Right forelimb (tissue), 1 donor: ENCODE results near the gene ERAP2.

ENCODE experiments used
- DNase-seq: peaks from one replicate; pipeline ENCODE4 v3.0.0-alpha.2; 2018

The ERAP2 gene

DNA sequence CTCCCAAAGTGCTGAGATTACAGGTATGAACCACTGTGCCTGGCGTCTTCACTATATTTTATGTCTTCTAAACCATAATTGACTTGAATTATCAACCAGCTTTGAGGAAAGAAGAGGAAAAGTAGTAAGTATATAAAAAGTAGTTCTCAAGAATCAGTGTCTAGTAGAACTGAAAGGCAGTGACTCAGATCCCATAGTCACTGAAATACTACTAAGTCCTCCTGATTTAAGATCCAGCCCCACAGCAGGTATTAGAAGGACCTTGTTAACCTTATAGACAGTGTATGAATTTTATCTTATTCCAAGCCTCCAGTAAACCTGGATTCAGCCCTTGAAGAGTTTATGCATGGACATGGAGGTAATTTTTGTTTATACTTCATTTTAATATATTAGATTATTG lies 91.1 kb downstream of the ERAP2 start:
- DNase-seq = no peak

DNA sequence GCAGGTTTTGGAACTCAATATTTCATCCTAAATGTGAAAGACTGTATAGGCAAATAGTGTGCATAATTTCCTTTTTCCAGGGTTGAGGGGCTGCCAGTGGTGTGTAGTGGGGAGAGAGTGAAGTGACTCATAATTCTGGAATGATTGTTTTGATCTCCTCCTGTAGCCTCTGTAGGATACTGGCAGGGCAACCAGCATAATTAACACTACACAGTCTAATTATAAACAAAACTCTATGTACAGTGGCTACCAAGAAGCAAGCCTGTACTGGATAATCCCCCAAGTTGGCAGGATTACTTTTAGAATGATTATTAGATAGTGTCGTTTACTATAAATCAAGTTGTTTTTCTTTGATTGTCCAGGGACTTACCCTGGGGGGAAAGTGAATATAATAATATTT lies 91.8 kb downstream of the ERAP2 start:
- DNase-seq = no peak

DNA sequence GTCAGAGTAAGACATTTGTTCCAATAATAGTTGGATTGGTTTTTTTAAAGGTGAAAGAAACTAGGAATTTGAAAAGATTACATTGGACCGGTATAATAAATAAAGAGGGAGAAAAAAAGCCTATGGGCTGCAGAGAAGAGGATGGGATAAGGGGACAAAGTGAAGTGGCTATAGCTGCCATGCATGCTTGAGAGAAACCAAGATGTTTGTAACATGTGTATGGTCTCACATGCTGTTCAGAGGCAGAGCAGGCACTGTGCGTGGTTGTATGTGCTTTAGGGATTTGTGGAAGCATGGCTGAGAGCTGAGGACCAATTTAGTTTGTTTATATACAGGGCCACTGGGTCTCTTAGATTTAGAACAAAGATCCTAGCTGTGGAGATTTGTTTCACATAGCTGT lies 92.3 kb downstream of the ERAP2 start:
- no peak for DNase-seq
